Fibroblast of lung (primary cell): ENCODE data around the gene TMEM63C. TPM values are rescaled to one million over a fixed set of nuclear protein-coding genes. Genes with fewer than 3 reads are reported as not detected.

Experiments used
- DNase-seq, 2 donors: peaks; one replicate each; pipeline versions ENCODE4 v3.0.0 to v3.0.0-alpha.2; 2010; ENCODE audit warnings: low read depth in 2 of 2
- H2AFZ ChIP-seq: 2 replicates; pipeline ENCODE4 v1.5.1; 2012; ENCODE audit warnings: low read length, control low read depth, inconsistent platforms
- H3K27ac ChIP-seq: 2 replicates; pipeline ENCODE4 v1.5.1; 2011; ENCODE audit warnings: low read length, control low read depth; ENCODE audit not compliant: insufficient read depth
- H3K27me3 ChIP-seq: 2 replicates; pipeline ENCODE4 v1.5.1; 2011; ENCODE audit warnings: mild to moderate bottlenecking, low read length; ENCODE audit not compliant: control insufficient read depth, insufficient read depth
- H3K36me3 ChIP-seq: 2 replicates; pipeline ENCODE4 v1.5.1; 2011; ENCODE audit warnings: low read length; ENCODE audit not compliant: control insufficient read depth, insufficient read depth
- H3K4me1 ChIP-seq: 2 replicates; pipeline ENCODE4 v1.5.1; 2011; ENCODE audit warnings: low read length; ENCODE audit not compliant: control insufficient read depth, insufficient read depth; ENCODE audit errors: extremely low read depth
- H3K4me2 ChIP-seq: 2 replicates; pipeline ENCODE4 v1.5.1; 2011; ENCODE audit warnings: low read length, control low read depth; ENCODE audit not compliant: insufficient read depth; ENCODE audit errors: extremely low read depth
- H3K4me3 ChIP-seq, 4 experiments: fragments of 200-600 bp in 1 of 4; sonication (generic) in 1 of 4; replicated peaks in 1 of 4; 2 replicates each; pipeline ENCODE4 v1.5.1; 2011 to 2016; ENCODE audit warnings: low read length in 4 of 4, low read depth in 3 of 4, mild to moderate bottlenecking in 3 of 4, control low read depth in 2 of 4, inconsistent platforms in 1 of 4, mixed read lengths in 1 of 4; ENCODE audit not compliant: insufficient read depth in 1 of 4; ENCODE audit errors: control extremely low read depth in 1 of 4
- H3K79me2 ChIP-seq: 2 replicates; pipeline ENCODE4 v1.5.1; 2012; ENCODE audit warnings: mild to moderate bottlenecking, low read length, inconsistent platforms; ENCODE audit not compliant: control insufficient read depth, insufficient read depth
- H3K9ac ChIP-seq: 2 replicates; pipeline ENCODE4 v1.5.1; 2011; ENCODE audit warnings: mild to moderate bottlenecking, low read length, control low read depth; ENCODE audit not compliant: insufficient read depth
- H3K9me3 ChIP-seq: 2 replicates; pipeline ENCODE4 v1.5.1; 2012; ENCODE audit warnings: low read depth, low read length; ENCODE audit not compliant: control insufficient read depth, insufficient read depth
- H4K20me1 ChIP-seq: 2 replicates; pipeline ENCODE4 v1.5.1; 2011; ENCODE audit warnings: low read length; ENCODE audit not compliant: control insufficient read depth, insufficient read depth; ENCODE audit errors: extremely low read depth
- EZH2 ChIP-seq: IDR thresholded peaks from 2 replicates; pipeline ENCODE4 v1.5.1; 2012; ENCODE audit warnings: low read length, control low read depth, mild to moderate bottlenecking; ENCODE audit errors: missing control alignments
- polyA plus RNA-seq, 2 donors: library from polyadenylated mRNA; depleted of rRNA in 1 of 2; stranded (reverse) in 1 of 2; unstranded in 1 of 2; fragments of >200 nt; gene quantifications; 2 replicates each; pipeline ENCODE4 v1.2.1, GENCODE V29; 2011 to 2012; ENCODE audit warnings: missing spikeins in 1 of 2
- total RNA-seq: library from RNA; depleted of rRNA; stranded (reverse); fragments of >200 nt; gene quantifications from 2 replicates; pipeline ENCODE4 v1.2.1, GENCODE V29; 2014
- TF ChIP-seq, protein P1 (sequence below), 2 donors: IDR thresholded peaks in 1 of 2; conservative IDR thresholded peaks in 1 of 2; 1 replicate in 1 of 2; 2 replicates in 1 of 2; pipeline ENCODE4 v1.5.1; 2011 to 2012; ENCODE audit warnings: low read length in 2 of 2, control low read depth in 1 of 2, inconsistent platforms in 1 of 2, low read depth in 1 of 2, mild to moderate bottlenecking in 1 of 2

TMEM63C gene
- total and polyA plus RNA-seq, 2 donors (not counting 1 experiment from before 2014, with no cell fraction given): 0.66 TPM; not detected in 1

GRCh38 chr14:77208291-77208978 lies 26.8 kb downstream of the TMEM63C start:
- H3K4me3 ChIP-seq: no peak overlapping the region
- peak; percentile 50 to 59 for DNase-seq
- no peaks in the 10 kb centered on the region for H3K9me3 ChIP-seq
- H4K20me1 ChIP-seq: no peaks in the 10 kb centered on the region
- no peak overlapping the region for H3K9ac ChIP-seq
- H3K79me2 ChIP-seq: no peaks in the 10 kb centered on the region
- H3K36me3 ChIP-seq: no peaks in the 10 kb centered on the region
- peaks cover 4% of the 10 kb centered on the region for H3K27me3 ChIP-seq
- H3K27ac ChIP-seq: no peak overlapping the region
- no peak overlapping the region for H3K4me2 ChIP-seq
- TF ChIP-seq, protein P1, sequence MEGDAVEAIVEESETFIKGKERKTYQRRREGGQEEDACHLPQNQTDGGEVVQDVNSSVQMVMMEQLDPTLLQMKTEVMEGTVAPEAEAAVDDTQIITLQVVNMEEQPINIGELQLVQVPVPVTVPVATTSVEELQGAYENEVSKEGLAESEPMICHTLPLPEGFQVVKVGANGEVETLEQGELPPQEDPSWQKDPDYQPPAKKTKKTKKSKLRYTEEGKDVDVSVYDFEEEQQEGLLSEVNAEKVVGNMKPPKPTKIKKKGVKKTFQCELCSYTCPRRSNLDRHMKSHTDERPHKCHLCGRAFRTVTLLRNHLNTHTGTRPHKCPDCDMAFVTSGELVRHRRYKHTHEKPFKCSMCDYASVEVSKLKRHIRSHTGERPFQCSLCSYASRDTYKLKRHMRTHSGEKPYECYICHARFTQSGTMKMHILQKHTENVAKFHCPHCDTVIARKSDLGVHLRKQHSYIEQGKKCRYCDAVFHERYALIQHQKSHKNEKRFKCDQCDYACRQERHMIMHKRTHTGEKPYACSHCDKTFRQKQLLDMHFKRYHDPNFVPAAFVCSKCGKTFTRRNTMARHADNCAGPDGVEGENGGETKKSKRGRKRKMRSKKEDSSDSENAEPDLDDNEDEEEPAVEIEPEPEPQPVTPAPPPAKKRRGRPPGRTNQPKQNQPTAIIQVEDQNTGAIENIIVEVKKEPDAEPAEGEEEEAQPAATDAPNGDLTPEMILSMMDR (conservative IDR thresholded peaks at IDR 0.05 in 1 of 2, IDR thresholded peaks at IDR 0.05 in 1 of 2; ENCODE audit: low read depth in 1 of 2, low read length in 2 of 2): no peak
- TF ChIP-seq EZH2: no peak
- H2AFZ ChIP-seq: no peak overlapping the region
- H3K4me1 ChIP-seq: no peaks in the 10 kb centered on the region

DNA sequence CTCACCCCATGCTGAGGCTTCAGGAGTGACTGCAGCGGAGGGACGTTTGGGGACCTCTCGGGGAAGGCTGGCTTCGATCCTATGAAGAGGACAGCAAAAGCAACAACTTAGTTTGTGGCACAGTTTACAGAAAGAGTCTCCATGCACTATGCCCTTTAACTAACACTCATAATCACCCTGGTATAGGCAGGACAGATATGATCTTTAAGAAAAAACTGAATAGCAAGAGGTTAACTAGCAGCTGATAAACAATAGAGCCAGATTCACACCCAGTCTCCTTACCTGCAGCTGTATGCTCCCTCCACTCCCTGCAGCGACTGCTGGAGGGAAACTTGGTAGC lies 27.4 kb downstream of the TMEM63C start:
- no peak for DNase-seq
- no peaks in the 10 kb centered on the region for H3K4me1 ChIP-seq
- no peaks in the 10 kb centered on the region for H4K20me1 ChIP-seq
- no peak overlapping the region for H3K9ac ChIP-seq
- TF ChIP-seq EZH2: no peak
- TF ChIP-seq, protein P1 (conservative IDR thresholded peaks at IDR 0.05 in 1 of 2, IDR thresholded peaks at IDR 0.05 in 1 of 2; ENCODE audit: low read depth in 1 of 2, low read length in 2 of 2): no peak
- H3K27ac ChIP-seq: no peak overlapping the region
- H3K27me3 ChIP-seq: peaks cover 4% of the 10 kb centered on the region
- H3K4me2 ChIP-seq: no peak overlapping the region
- H3K36me3 ChIP-seq: no peaks in the 10 kb centered on the region
- H3K9me3 ChIP-seq: no peaks in the 10 kb centered on the region
- no peak overlapping the region for H2AFZ ChIP-seq
- no peaks in the 10 kb centered on the region for H3K79me2 ChIP-seq
- H3K4me3 ChIP-seq: no peak overlapping the region

GRCh38 chr14:77212097-77212870 lies 30.7 kb downstream of the TMEM63C start:
- H4K20me1 ChIP-seq: no peaks in the 10 kb centered on the region
- no peak overlapping the region for H3K9ac ChIP-seq
- no peaks in the 10 kb centered on the region for H3K4me1 ChIP-seq
- no peak for DNase-seq
- no peak overlapping the region for H3K4me3 ChIP-seq
- TF ChIP-seq, protein P1 (conservative IDR thresholded peaks at IDR 0.05 in 1 of 2, IDR thresholded peaks at IDR 0.05 in 1 of 2; ENCODE audit: low read depth in 1 of 2, low read length in 2 of 2): no peak
- TF ChIP-seq EZH2: no peak
- H3K27me3 ChIP-seq: no peaks in the 10 kb centered on the region
- no peak overlapping the region for H3K27ac ChIP-seq
- H3K4me2 ChIP-seq: no peak overlapping the region
- no peaks in the 10 kb centered on the region for H3K36me3 ChIP-seq
- no peaks in the 10 kb centered on the region for H3K9me3 ChIP-seq
- no peaks in the 10 kb centered on the region for H3K79me2 ChIP-seq
- H2AFZ ChIP-seq: no peak overlapping the region
